HL-60 (cell line): ENCODE measurements around the gene FNDC3B.

ENCODE experiments used
- DNase-seq, 2 experiments: peaks; one replicate each; pipeline ENCODE4 v3.0.0-alpha.2; 2010 to 2020; ENCODE audit warnings: low read depth in 1 of 2, low spot score in 1 of 2
- H3K27ac ChIP-seq: fragments of 250-450 bp; sonication (Bioruptor Pico); replicated peaks from 2 replicates; pipeline ENCODE4 v1.5.1; 2020; ENCODE audit warnings: mild to moderate bottlenecking, moderate library complexity
- H3K27me3 ChIP-seq: fragments of 250-450 bp; sonication (Bioruptor Pico); 2 replicates; pipeline ENCODE4 v1.5.1; 2021; ENCODE audit warnings: mild to moderate bottlenecking, moderate library complexity; ENCODE audit not compliant: insufficient read depth, poor library complexity, severe bottlenecking
- H3K4me3 ChIP-seq: replicated peaks from 2 replicates; pipeline ENCODE4 v1.5.1; 2011; ENCODE audit warnings: mild to moderate bottlenecking, control low read depth, low read length; ENCODE audit not compliant: insufficient read depth
- CTCF ChIP-seq: IDR thresholded peaks from one replicate; pipeline ENCODE4 v1.5.1; 2011; ENCODE audit warnings: low read length, control low read depth, inconsistent platforms; ENCODE audit not compliant: insufficient read depth
- GABPA ChIP-seq: IDR thresholded peaks from 2 replicates; pipeline ENCODE4 v1.6.1; 2012; ENCODE audit warnings: low read depth
- POLR2AphosphoS5 ChIP-seq: IDR thresholded peaks from 2 replicates; pipeline ENCODE4 v1.6.1; 2012; ENCODE audit warnings: low read depth
- REST ChIP-seq: IDR thresholded peaks from 2 replicates; pipeline ENCODE4 v1.6.1; 2012; ENCODE audit warnings: low read depth; ENCODE audit not compliant: insufficient replicate concordance
- SPI1 ChIP-seq: IDR thresholded peaks from 2 replicates; pipeline ENCODE4 v1.6.1; 2012; ENCODE audit warnings: low read depth, mild to moderate bottlenecking, borderline replicate concordance

The FNDC3B gene

GRCh38 chr3:172449466-172450149, 410.2 kb downstream of the FNDC3B start:
- TF ChIP-seq GABPA (no peak), SPI1 (no peak), CTCF (no peak), POLR2AphosphoS5 (no peak), REST (peak; percentile 98)
- H3K27ac ChIP-seq = no peak overlapping the region
- H3K27me3 ChIP-seq = peaks cover 33% of the 10 kb centered on the region
- DNase-seq = peak in 1 of 2 experiments; percentile 6
- H3K4me3 ChIP-seq = no peak overlapping the region
